Neuronal stem cell (in vitro differentiated cells): ENCODE data around the gene ANKRD31.

ENCODE experiments used
- DNase-seq: peaks from one replicate; pipeline ENCODE4 v3.0.0-alpha.2; 2013; ENCODE audit warnings: low spot score
- H2AFZ ChIP-seq: one replicate; pipeline ENCODE4 v1.6.1; 2013; ENCODE audit warnings: mild to moderate bottlenecking, low read length, inconsistent platforms
- H2AK5ac ChIP-seq: 2 replicates; pipeline ENCODE4 v1.6.1; 2013; ENCODE audit warnings: low read depth, mild to moderate bottlenecking, inconsistent platforms, low read length, moderate library complexity, mixed read lengths
- H2BK120ac ChIP-seq: 2 replicates; pipeline ENCODE4 v1.6.1; 2013; ENCODE audit warnings: low read depth, mild to moderate bottlenecking, inconsistent platforms, low read length, moderate library complexity, mixed read lengths
- H2BK12ac ChIP-seq: one replicate; pipeline ENCODE4 v1.6.1; 2013; ENCODE audit warnings: low read length, inconsistent platforms
- H2BK15ac ChIP-seq: 2 replicates; pipeline ENCODE4 v1.6.1; 2013; ENCODE audit warnings: mild to moderate bottlenecking, low read length, inconsistent platforms, mixed read lengths
- H2BK5ac ChIP-seq: one replicate; pipeline ENCODE4 v1.6.1; 2013; ENCODE audit warnings: inconsistent platforms, mild to moderate bottlenecking, low read length, moderate library complexity
- H3K14ac ChIP-seq: one replicate; pipeline ENCODE4 v1.6.1; 2013; ENCODE audit warnings: low read length, inconsistent platforms
- H3K18ac ChIP-seq: 2 replicates; pipeline ENCODE4 v1.6.1; 2013; ENCODE audit warnings: low read length, inconsistent platforms
- H3K23ac ChIP-seq: 2 replicates; pipeline ENCODE4 v1.6.1; 2013; ENCODE audit warnings: low read depth, mild to moderate bottlenecking, mixed read lengths, low read length, inconsistent platforms; ENCODE audit not compliant: poor library complexity
- H3K27ac ChIP-seq: replicated peaks from 3 replicates; pipeline ENCODE4 v1.5.1; 2013; ENCODE audit warnings: low read length, inconsistent platforms
- H3K27me3 ChIP-seq, 3 experiments: 2 replicates each; pipeline ENCODE4 v1.6.1; 2013; ENCODE audit warnings: low read length in 3 of 3, mild to moderate bottlenecking in 2 of 3, inconsistent platforms in 1 of 3, low read depth in 1 of 3, mixed read lengths in 1 of 3, moderate library complexity in 1 of 3; ENCODE audit not compliant: control insufficient read depth in 3 of 3, insufficient read depth in 3 of 3
- H3K36me3 ChIP-seq, 2 donors: replicated peaks in 1 of 2; 2 replicates each; pipeline ENCODE4 v1.6.1; 2013; ENCODE audit warnings: low read length in 2 of 2; ENCODE audit not compliant: control insufficient read depth in 2 of 2, insufficient read depth in 2 of 2
- H3K4ac ChIP-seq: 2 replicates; pipeline ENCODE4 v1.6.1; 2013; ENCODE audit warnings: inconsistent platforms, mild to moderate bottlenecking, low read length, moderate library complexity
- H3K4me1 ChIP-seq, 2 donors: 1 replicate in 1 of 2; 2 replicates in 1 of 2; pipeline ENCODE4 v1.6.1; 2013; ENCODE audit warnings: low read length in 2 of 2, low read depth in 1 of 2; ENCODE audit not compliant: control insufficient read depth in 2 of 2, insufficient read depth in 1 of 2
- H3K4me2 ChIP-seq: one replicate; pipeline ENCODE4 v1.6.1; 2013; ENCODE audit warnings: mild to moderate bottlenecking, low read length, inconsistent platforms; ENCODE audit not compliant: insufficient read depth, poor library complexity, severe bottlenecking
- H3K4me3 ChIP-seq, 2 donors: 2 replicates each; pipeline ENCODE4 v1.5.1; 2013; ENCODE audit warnings: low read length in 2 of 2, mild to moderate bottlenecking in 2 of 2, inconsistent platforms in 1 of 2, moderate library complexity in 1 of 2
- H3K79me1 ChIP-seq: one replicate; pipeline ENCODE4 v1.6.1; 2013; ENCODE audit warnings: low read depth, mild to moderate bottlenecking, inconsistent platforms, low read length, moderate library complexity
- H3K9ac ChIP-seq: one replicate; pipeline ENCODE4 v1.6.1; 2013; ENCODE audit warnings: mild to moderate bottlenecking, low read depth, low read length, inconsistent platforms; ENCODE audit not compliant: poor library complexity
- H3K9me3 ChIP-seq, 2 donors: replicated peaks in 1 of 2; 2 replicates each; pipeline versions ENCODE3 to v1.6.1; 2013; ENCODE audit warnings: low read length in 2 of 2, mild to moderate bottlenecking in 2 of 2, inconsistent platforms in 1 of 2, low read depth in 1 of 2, mixed read lengths in 1 of 2, moderate library complexity in 1 of 2; ENCODE audit not compliant: control insufficient read depth in 2 of 2, insufficient read depth in 1 of 2
- H4K8ac ChIP-seq: one replicate; pipeline ENCODE4 v1.6.1; 2013; ENCODE audit warnings: low read depth, mild to moderate bottlenecking, inconsistent platforms, low read length, moderate library complexity
- H4K91ac ChIP-seq: one replicate; pipeline ENCODE4 v1.6.1; 2013; ENCODE audit warnings: low read length, low read depth, mild to moderate bottlenecking, inconsistent platforms; ENCODE audit not compliant: poor library complexity
- WGBS, 2 donors: extraction: QIAGEN DNeasy Blood & Tissue Kit; methylation state at CpG; one replicate each; pipeline ENCODE4 v1.1.7; 2013; ENCODE audit warnings: missing lambda C conversion rate in 2 of 2, mixed read lengths in 1 of 2; ENCODE audit not compliant: insufficient read length in 2 of 2, insufficient replicate concordance in 1 of 2; ENCODE audit errors: extremely low coverage in 2 of 2; 5-methylcytosine and 5-hydroxymethylcytosine counted together

ANKRD31 gene

DNA sequence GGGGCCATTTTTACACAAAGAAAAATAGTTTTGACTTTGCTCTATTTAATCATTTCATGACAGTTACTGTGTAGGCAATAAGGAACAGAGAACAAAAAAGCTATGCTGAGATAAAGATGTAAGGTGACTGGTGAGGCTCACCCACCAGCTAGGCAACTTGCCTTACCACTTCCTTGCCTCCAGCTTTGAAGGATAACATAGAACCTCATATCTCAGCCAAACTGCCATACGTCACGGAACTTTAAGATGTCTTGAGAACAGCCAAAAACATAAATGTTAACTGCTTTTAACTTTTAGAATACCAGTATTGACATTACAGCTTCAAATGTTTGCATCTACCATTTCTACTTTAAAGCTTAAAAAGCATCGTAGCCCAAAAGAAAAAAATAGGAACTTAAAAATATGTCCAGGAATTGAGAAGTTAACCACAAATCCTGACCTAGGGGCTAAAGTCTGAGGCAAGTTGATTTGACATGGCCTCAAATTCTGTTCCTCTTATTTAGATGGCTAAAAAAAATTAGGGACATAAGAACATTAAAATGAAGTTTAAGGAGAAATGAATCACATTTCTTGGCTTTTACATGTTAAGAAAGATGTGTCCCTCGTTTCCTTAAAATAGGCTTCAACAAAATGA is 176.6 kb downstream of the ANKRD31 start:
- no peak overlapping the region for H3K14ac ChIP-seq
- no peak overlapping the region for H2BK5ac ChIP-seq
- H2AK5ac ChIP-seq: no peak overlapping the region
- no peaks in the 10 kb centered on the region for H3K36me3 ChIP-seq
- peaks cover 0 to 27% (median 0%) of the 10 kb centered on the region in 3 experiments for H3K27me3 ChIP-seq
- H3K9ac ChIP-seq: no peak overlapping the region
- H3K9me3 ChIP-seq: no peaks in the 10 kb centered on the region
- no peak overlapping the region for H2BK120ac ChIP-seq
- no peak overlapping the region for H4K8ac ChIP-seq
- DNase-seq: no peak
- H3K18ac ChIP-seq: no peak overlapping the region
- H3K4me2 ChIP-seq: no peak overlapping the region
- H3K4me3 ChIP-seq: no peak overlapping the region
- no peak overlapping the region for H4K91ac ChIP-seq
- H3K79me1 ChIP-seq: no peaks in the 10 kb centered on the region
- no peak overlapping the region for H2AFZ ChIP-seq
- H2BK15ac ChIP-seq: no peak overlapping the region
- H3K4me1 ChIP-seq: peaks cover 0 to 3% of the 10 kb centered on the region in 2 donors
- no peak overlapping the region for H2BK12ac ChIP-seq
- no CpG with 5 or more reads among the region's 4 CpGs for WGBS, 2 donors
- H3K4ac ChIP-seq: no peak overlapping the region
- no peak overlapping the region for H3K27ac ChIP-seq
- H3K23ac ChIP-seq: no peak overlapping the region

DNA sequence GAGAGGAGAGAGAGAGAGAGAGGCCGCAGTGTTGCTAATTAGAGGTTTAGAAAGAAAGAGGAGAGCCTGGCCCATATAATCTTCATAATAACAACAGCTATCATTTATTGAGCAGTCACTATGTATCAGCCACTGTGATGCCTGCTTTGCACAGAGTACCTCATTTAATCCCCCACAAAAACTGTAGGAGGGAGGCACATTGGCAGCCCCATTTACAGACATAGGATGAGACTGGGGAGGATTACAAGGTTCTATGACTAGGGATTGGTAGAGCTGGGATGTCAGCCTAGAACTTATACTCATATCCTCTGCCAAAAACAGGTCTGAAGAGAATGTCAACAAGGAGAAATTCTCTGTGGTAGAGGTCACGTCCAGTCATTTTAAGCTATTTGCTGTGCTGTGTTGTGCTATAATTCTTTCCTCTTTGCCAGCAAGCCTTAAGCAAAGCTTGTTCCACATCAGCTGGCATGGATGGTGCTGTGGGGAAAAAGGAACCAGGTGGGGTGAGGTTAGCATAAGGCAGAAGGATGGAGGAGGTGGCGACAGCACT is 177.6 kb downstream of the ANKRD31 start:
- no CpG with 5 or more reads among the region's 3 CpGs for WGBS, 2 donors
- Histone ChIP-seq H2BK5ac (no peak overlapping the region), H3K27me3 (peaks cover 0 to 31% (median 9%) of the 10 kb centered on the region in 3 experiments), H2AK5ac (no peak overlapping the region), H3K4me1 (peaks cover 0 to 8% of the 10 kb centered on the region in 2 donors), H3K4ac (no peak overlapping the region), H3K36me3 (no peaks in the 10 kb centered on the region), H3K14ac (no peak overlapping the region), H3K23ac (no peak overlapping the region), H2AFZ (no peak overlapping the region), H3K79me1 (no peaks in the 10 kb centered on the region), H4K8ac (no peak overlapping the region), H3K9me3 (no peaks in the 10 kb centered on the region), H3K27ac (no peak overlapping the region), H2BK15ac (no peak overlapping the region), H3K4me2 (no peak overlapping the region), H3K18ac (no peak overlapping the region), H3K4me3 (no peak overlapping the region), H3K9ac (no peak overlapping the region), H2BK12ac (no peak overlapping the region), H4K91ac (no peak overlapping the region), H2BK120ac (no peak overlapping the region)
- DNase-seq: no peak

DNA sequence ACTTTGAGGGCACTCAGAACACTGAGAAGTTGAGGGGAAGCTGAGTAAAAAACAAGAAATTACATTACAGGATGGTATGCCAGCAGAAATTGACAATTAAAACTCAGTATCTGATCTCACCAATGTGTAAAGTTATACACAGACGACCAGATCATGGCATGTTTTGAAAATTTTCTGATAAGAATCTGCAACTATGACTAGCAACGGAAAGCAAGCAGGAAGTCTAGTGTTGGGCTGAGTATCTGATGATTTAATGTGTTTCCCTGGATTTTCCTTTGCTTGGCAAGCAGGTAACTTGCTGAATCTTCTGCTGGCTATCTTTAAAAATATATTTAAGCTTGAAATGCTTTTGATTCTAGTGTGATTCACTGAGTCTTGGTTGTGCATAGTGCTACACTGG is 179.1 kb downstream of the ANKRD31 start:
- Histone ChIP-seq H3K9me3 (no peaks in the 10 kb centered on the region), H2AFZ (no peak overlapping the region), H3K36me3 (no peaks in the 10 kb centered on the region), H3K14ac (no peak overlapping the region), H2BK5ac (no peak overlapping the region), H2BK15ac (no peak overlapping the region), H3K4me2 (no peak overlapping the region), H3K4ac (no peak overlapping the region), H3K79me1 (no peaks in the 10 kb centered on the region), H3K18ac (no peak overlapping the region), H3K4me1 (peaks cover 0 to 8% of the 10 kb centered on the region in 2 donors), H3K9ac (no peak overlapping the region), H2BK120ac (no peak overlapping the region), H3K27me3 (peaks cover 0 to 31% (median 9%) of the 10 kb centered on the region in 3 experiments), H3K4me3 (no peak overlapping the region), H2BK12ac (no peak overlapping the region), H4K91ac (no peak overlapping the region), H3K23ac (no peak overlapping the region), H2AK5ac (no peak overlapping the region), H3K27ac (no peak overlapping the region), H4K8ac (no peak overlapping the region)
- no peak for DNase-seq
- WGBS, 2 donors: no CpG with 5 or more reads among the region's 2 CpGs

DNA sequence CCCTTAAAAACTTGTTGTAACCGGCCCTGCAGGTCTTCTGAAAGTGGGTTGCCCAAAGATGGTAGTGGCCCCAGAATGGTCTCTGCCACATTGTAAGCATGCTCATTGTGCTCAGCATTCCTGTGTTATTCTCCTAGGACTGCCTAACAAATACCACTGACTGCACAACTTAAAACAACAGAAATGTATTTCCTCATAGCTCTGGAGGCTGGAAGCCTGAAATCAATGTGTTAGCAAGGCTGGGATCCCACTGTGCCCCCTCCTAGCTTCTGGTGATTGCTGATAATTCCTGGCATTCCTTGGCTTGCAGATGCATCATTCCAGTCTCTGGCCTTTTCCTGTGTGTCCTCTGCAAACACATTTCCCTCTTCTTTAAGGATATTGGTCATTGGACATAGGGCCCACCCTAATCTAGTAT is 180.9 kb downstream of the ANKRD31 start:
- Histone ChIP-seq H3K23ac (no peak overlapping the region), H4K91ac (no peak overlapping the region), H3K36me3 (no peaks in the 10 kb centered on the region), H3K79me1 (no peaks in the 10 kb centered on the region), H3K9me3 (no peaks in the 10 kb centered on the region), H2BK5ac (no peak overlapping the region), H3K4me2 (no peak overlapping the region), H3K9ac (no peak overlapping the region), H3K4me3 (no peak overlapping the region), H2AFZ (no peak overlapping the region), H3K27me3 (peaks cover 0 to 44% (median 24%) of the 10 kb centered on the region in 3 experiments), H2BK120ac (no peak overlapping the region), H2BK15ac (no peak overlapping the region), H2AK5ac (no peak overlapping the region), H4K8ac (no peak overlapping the region), H3K14ac (no peak overlapping the region), H3K27ac (no peak overlapping the region), H3K4ac (no peak overlapping the region), H3K18ac (no peak overlapping the region), H3K4me1 (peaks cover 2 to 13% of the 10 kb centered on the region in 2 donors), H2BK12ac (no peak overlapping the region)
- WGBS, 2 donors: no CpG with 5 or more reads among the region's 1 CpG
- no peak for DNase-seq
